ENCODE results near the gene BMS1. TPM values are rescaled to one million over a fixed set of nuclear protein-coding genes. Genes with fewer than 3 reads are reported as not detected.

Gene BMS1
- total RNA-seq, 3 donors from 2014 or later: 11.0 to 14.5 (median 12.4) TPM

- no peak for TF ChIP-seq CTCF (IDR thresholded peaks at IDR 0.05)
- intact Hi-C loops (cut with DNase I, micrococcal nuclease): no loop called here
- DNase-seq: no peak
- H3K36me3 ChIP-seq (ENCODE audit: low read depth): no peaks in the 10 kb centered on the region
- H3K9me3 ChIP-seq: no peaks in the 10 kb centered on the region
- no peak overlapping the region for H3K4me3 ChIP-seq
- no peaks in the 10 kb centered on the region for H3K4me1 ChIP-seq (ENCODE audit: low read depth)
- ATAC-seq: no peak
Observed at GRCh38 chr10:42876945-42877344, 94.3 kb downstream of the BMS1 start.

GRCh38 chr10:42877496-42878030 is 95.0 kb downstream of the BMS1 start:
- no peaks in the 10 kb centered on the region for H3K36me3 ChIP-seq (ENCODE audit: low read depth)
- no peaks in the 10 kb centered on the region for H3K4me1 ChIP-seq (ENCODE audit: low read depth)
- ATAC-seq: no peak
- no peak for DNase-seq
- intact Hi-C loops (cut with DNase I, micrococcal nuclease): no loop called here
- peaks cover 3% of the 10 kb centered on the region for H3K9me3 ChIP-seq
- no peak for TF ChIP-seq CTCF (IDR thresholded peaks at IDR 0.05)
- H3K4me3 ChIP-seq: no peak overlapping the region

GRCh38 chr10:42878134-42878820 is 95.7 kb downstream of the BMS1 start:
- peaks cover 6% of the 10 kb centered on the region for H3K9me3 ChIP-seq
- no peaks in the 10 kb centered on the region for H3K4me1 ChIP-seq (ENCODE audit: low read depth)
- intact Hi-C loops (cut with DNase I, micrococcal nuclease): no loop called here
- TF ChIP-seq CTCF (IDR thresholded peaks at IDR 0.05): no peak
- ATAC-seq (no peak), DNase-seq (no peak)
- no peaks in the 10 kb centered on the region for H3K36me3 ChIP-seq (ENCODE audit: low read depth)
- no peak overlapping the region for H3K4me3 ChIP-seq

- intact Hi-C loops (cut with DNase I, micrococcal nuclease): no loop called here
- Histone ChIP-seq H3K36me3 (ENCODE audit: low read depth) (no peaks in the 10 kb centered on the region), H3K4me3 (no peak overlapping the region), H3K4me1 (ENCODE audit: low read depth) (no peaks in the 10 kb centered on the region), H3K9me3 (peaks cover 6% of the 10 kb centered on the region)
- no peak for ATAC-seq
- no peak for TF ChIP-seq CTCF (IDR thresholded peaks at IDR 0.05)
- no peak for DNase-seq
Observed at GRCh38 chr10:42878821-42879195, 96.2 kb downstream of the BMS1 start.

GRCh38 chr10:42879380-42880254 is 97.0 kb downstream of the BMS1 start:
- Histone ChIP-seq H3K36me3 (ENCODE audit: low read depth) (no peaks in the 10 kb centered on the region), H3K4me1 (ENCODE audit: low read depth) (no peaks in the 10 kb centered on the region), H3K9me3 (peaks cover 6% of the 10 kb centered on the region), H3K4me3 (no peak overlapping the region)
- ATAC-seq (no peak), DNase-seq (no peak)
- no peak for TF ChIP-seq CTCF (IDR thresholded peaks at IDR 0.05)
- intact Hi-C loops (cut with DNase I, micrococcal nuclease): no loop called here
